HepG2 (cell line): Measurements from ENCODE around the gene PIM3. TPM values are rescaled to one million over a fixed set of nuclear protein-coding genes. Genes with fewer than 3 reads are reported as not detected.

Experiments used
- EEA1 ChIP-seq: sonication (generic); formaldehyde crosslinking; IDR thresholded peaks from 2 replicates; pipeline ENCODE4 v1.5.1; 2020; ENCODE audit warnings: mild to moderate bottlenecking, missing genetic modification reagents, borderline replicate concordance
- FOXK1 ChIP-seq: sonication (generic); formaldehyde crosslinking; IDR thresholded peaks from 2 replicates; pipeline ENCODE4 v1.4.0; 2020; ENCODE audit warnings: low read depth, missing genetic modification reagents, borderline replicate concordance
- GABPA ChIP-seq, 2 experiments: IDR thresholded peaks; 2 replicates each; pipeline ENCODE4 v1.6.1; 2011 to 2016; ENCODE audit warnings: low read depth in 2 of 2, low read length in 1 of 2, missing biosample characterization in 1 of 2, missing genetic modification characterization in 1 of 2
- HOMEZ ChIP-seq: IDR thresholded peaks from 2 replicates; pipeline ENCODE4 v1.6.1; 2016; ENCODE audit warnings: low read depth
- ISL2 ChIP-seq: sonication (generic); formaldehyde crosslinking; IDR thresholded peaks from 2 replicates; pipeline ENCODE4 v1.5.0; 2020; ENCODE audit warnings: missing genetic modification reagents
- KDM5A ChIP-seq: fragments of 200-600 bp; sonication (generic); IDR thresholded peaks from 2 replicates; pipeline ENCODE4 v1.7.0; 2018; ENCODE audit warnings: antibody characterized with exemption, mild to moderate bottlenecking, low read length, borderline replicate concordance
- KLF11 ChIP-seq: IDR thresholded peaks from 2 replicates; pipeline ENCODE4 v1.6.1; 2016; ENCODE audit warnings: missing compliant biosample characterization
- MTA1 ChIP-seq: sonication (generic); formaldehyde crosslinking; IDR thresholded peaks from 2 replicates; pipeline ENCODE4 v1.4.0; 2020; ENCODE audit warnings: missing genetic modification reagents, mild to moderate bottlenecking, borderline replicate concordance
- PTBP1 ChIP-seq: fragments of 200-400 bp; formaldehyde crosslinking; IDR thresholded peaks from 2 replicates; pipeline ENCODE4 v1.6.1; 2018; ENCODE audit warnings: low read length, low read depth; ENCODE audit not compliant: poor library complexity, severe bottlenecking
- SAP130 ChIP-seq: IDR thresholded peaks from 2 replicates; pipeline ENCODE4 v1.6.1; 2016; ENCODE audit warnings: low read depth
- SIX4 ChIP-seq: sonication (generic); formaldehyde crosslinking; IDR thresholded peaks from 2 replicates; pipeline ENCODE4 v1.4.0; 2020; ENCODE audit warnings: missing genetic modification reagents
- SMAD9 ChIP-seq: sonication (generic); formaldehyde crosslinking; IDR thresholded peaks from 2 replicates; pipeline ENCODE4 v1.5.1; 2020; ENCODE audit warnings: mild to moderate bottlenecking, missing genetic modification reagents
- SMC3 ChIP-seq: IDR thresholded peaks from 2 replicates; pipeline ENCODE4 v1.6.1; 2011; ENCODE audit warnings: low read length, improper control_type of control experiment
- SNRNP70 ChIP-seq: fragments of 200-400 bp; formaldehyde crosslinking; IDR thresholded peaks from 2 replicates; pipeline ENCODE4 v1.6.1; 2017; ENCODE audit warnings: mild to moderate bottlenecking, low read depth, low read length, moderate library complexity
- SP1 ChIP-seq, 2 experiments: fragments of 450-650 bp in 1 of 2; sonication (generic) in 1 of 2; formaldehyde crosslinking in 1 of 2; IDR thresholded peaks; 2 replicates each; pipeline versions ENCODE4 v1.4.0 to v1.6.1; 2016 to 2020; ENCODE audit warnings: missing genetic modification reagents in 1 of 2
- SRF ChIP-seq: IDR thresholded peaks from 2 replicates; pipeline ENCODE4 v1.6.1; 2011; ENCODE audit warnings: mild to moderate bottlenecking, low read depth, low read length, moderate library complexity
- STAG1 ChIP-seq: sonication (generic); formaldehyde crosslinking; IDR thresholded peaks from 2 replicates; pipeline ENCODE4 v1.4.0; 2020; ENCODE audit warnings: missing genetic modification reagents
- ZFP36 ChIP-seq: fragments of 150-350 bp; IDR thresholded peaks from 2 replicates; pipeline ENCODE4 v1.6.1; 2018; ENCODE audit warnings: borderline replicate concordance, low read length, low read depth; ENCODE audit not compliant: partially characterized antibody
- ZFP36L2 ChIP-seq: sonication (generic); formaldehyde crosslinking; IDR thresholded peaks from 2 replicates; pipeline ENCODE4 v1.4.0; 2020; ENCODE audit warnings: missing genetic modification reagents
- ZFP62 ChIP-seq: sonication (generic); formaldehyde crosslinking; IDR thresholded peaks from 2 replicates; pipeline ENCODE4 v1.4.0; 2020; ENCODE audit warnings: missing genetic modification reagents
- ZIK1 ChIP-seq: sonication (generic); formaldehyde crosslinking; IDR thresholded peaks from 2 replicates; pipeline ENCODE4 v1.5.0; 2020; ENCODE audit warnings: mild to moderate bottlenecking, low read depth, missing genetic modification reagents, borderline replicate concordance
- ZNF101 ChIP-seq: sonication (generic); formaldehyde crosslinking; IDR thresholded peaks from 2 replicates; pipeline ENCODE4 v1.4.0; 2020; ENCODE audit warnings: mild to moderate bottlenecking, low read depth, missing genetic modification reagents, borderline replicate concordance
- ZNF12 ChIP-seq: sonication (generic); formaldehyde crosslinking; IDR thresholded peaks from 2 replicates; pipeline ENCODE4 v1.5.0; 2020; ENCODE audit warnings: missing genetic modification reagents
- ZNF205 ChIP-seq: IDR thresholded peaks from 2 replicates; pipeline ENCODE4 v1.6.1; 2018; ENCODE audit warnings: missing biosample characterization, missing genetic modification reagents
- ZNF33A ChIP-seq: sonication (generic); formaldehyde crosslinking; IDR thresholded peaks from 2 replicates; pipeline ENCODE4 v1.5.1; 2020; ENCODE audit warnings: missing genetic modification reagents, mild to moderate bottlenecking, moderate library complexity, borderline replicate concordance
- ZNF383 ChIP-seq: sonication (generic); formaldehyde crosslinking; IDR thresholded peaks from 2 replicates; pipeline ENCODE4 v1.4.0; 2020; ENCODE audit warnings: missing genetic modification reagents, mild to moderate bottlenecking, borderline replicate concordance
- ZNF605 ChIP-seq: sonication (generic); formaldehyde crosslinking; IDR thresholded peaks from 2 replicates; pipeline ENCODE4 v1.8.0; 2022; ENCODE audit warnings: mild to moderate bottlenecking, missing genetic modification reagents
- ZNF615 ChIP-seq: sonication (generic); formaldehyde crosslinking; IDR thresholded peaks from 2 replicates; pipeline ENCODE4 v1.5.0; 2020; ENCODE audit warnings: mild to moderate bottlenecking, missing genetic modification reagents, borderline replicate concordance
- ZNF724P ChIP-seq: sonication (generic); formaldehyde crosslinking; IDR thresholded peaks from 2 replicates; pipeline ENCODE4 v1.8.0; 2022; ENCODE audit warnings: missing genetic modification reagents, borderline replicate concordance
- ZNF777 ChIP-seq: sonication (generic); formaldehyde crosslinking; IDR thresholded peaks from 2 replicates; pipeline ENCODE4 v1.4.0; 2020; ENCODE audit warnings: missing genetic modification reagents
- ZNF781 ChIP-seq: sonication (generic); formaldehyde crosslinking; IDR thresholded peaks from 2 replicates; pipeline ENCODE4 v1.5.1; 2020; ENCODE audit warnings: borderline replicate concordance, mild to moderate bottlenecking, missing genetic modification reagents; ENCODE audit errors: not compliant biosample characterization
- polyA plus RNA-seq, 8 experiments: library from polyadenylated mRNA; depleted of rRNA in 3 of 8; stranded (reverse) in 7 of 8; unstranded in 1 of 8; fragments of >200 nt; fragmentation: Illumina TruSeq in 4 of 8; extraction: Trizol in 4 of 8; gene quantifications; 2 replicates each; pipeline versions ENCODE4 v1.2.1 to v1.2.3, GENCODE V29; 2011 to 2016; ENCODE audit warnings: low read depth in 4 of 8, missing spikeins in 1 of 8, mixed read lengths in 1 of 8; ENCODE audit not compliant: insufficient read depth in 1 of 8
- total RNA-seq, 5 experiments: library from RNA; depleted of rRNA; stranded (reverse); fragments of >200 nt; fragmentation: Illumina TruSeq; extraction: Trizol; gene quantifications; 2 replicates each; pipeline ENCODE4 v1.2.3, GENCODE V29; 2016; ENCODE audit warnings: low read depth in 1 of 5

Gene PIM3
- total and polyA plus RNA-seq, 2 of the 13 experiments (the other 11 are each of a cell fraction or from before 2014, with no cell fraction given) = 21.6 to 31.2 TPM

- TF ChIP-seq HOMEZ = no peak
- TF ChIP-seq GABPA (IDR thresholded peaks at IDR 0.05; ENCODE audit: low read depth, low read length) = no peak
- no peak for TF ChIP-seq GABPA (CRISPR knock-in tag; IDR thresholded peaks at IDR 0.05; ENCODE audit: low read depth)
- no peak for TF ChIP-seq ZNF205 (CRISPR knock-in tag)
- peak; percentile 34; the same call in 1 of the 2 replicates for TF ChIP-seq STAG1
- no peak for TF ChIP-seq SIX4 (CRISPR knock-in tag)
- TF ChIP-seq ZNF12 (CRISPR knock-in tag) = 0 out of 2 replicates have a peak, but pooled peaks have one; percentile 31
- no peak for TF ChIP-seq KLF11 (CRISPR knock-in tag)
- no peak for TF ChIP-seq SP1 (IDR thresholded peaks at IDR 0.05)
- 0 out of 2 replicates have a peak, but pooled peaks have one; percentile 8 for TF ChIP-seq SP1 (CRISPR knock-in tag; IDR thresholded peaks at IDR 0.05)
- TF ChIP-seq SMAD9 (CRISPR knock-in tag) = no peak
- no peak for TF ChIP-seq KDM5A
- TF ChIP-seq ZNF724P (CRISPR knock-in tag) = no peak; the same call in 1 of the 2 replicates
- TF ChIP-seq ZFP36 = no peak
- no peak for TF ChIP-seq ZNF781 (CRISPR knock-in tag)
- TF ChIP-seq ISL2 (CRISPR knock-in tag) = peak; percentile 55
- TF ChIP-seq SMC3 = no peak
- TF ChIP-seq MTA1 = peak; percentile 85
- no peak for TF ChIP-seq ZNF383 (CRISPR knock-in tag)
- no peak for TF ChIP-seq SNRNP70
- TF ChIP-seq ZNF101 = no peak
- no peak for TF ChIP-seq ZFP36L2 (CRISPR knock-in tag)
- no peak for TF ChIP-seq SRF
- 0 out of 2 replicates have a peak, but pooled peaks have one; percentile 31 for TF ChIP-seq ZNF605
- no peak for TF ChIP-seq ZIK1 (CRISPR knock-in tag)
- no peak for TF ChIP-seq ZFP62 (CRISPR knock-in tag)
- TF ChIP-seq SAP130 (CRISPR knock-in tag) = no peak; the same call in none of the 2 replicates
- no peak for TF ChIP-seq EEA1 (CRISPR knock-in tag)
- TF ChIP-seq ZNF777 (CRISPR knock-in tag) = peak; percentile 34; the same call in 1 of the 2 replicates
- peak; percentile 11; the same call in 1 of the 2 replicates for TF ChIP-seq FOXK1
- TF ChIP-seq ZNF33A (CRISPR knock-in tag) = no peak; the same call in 1 of the 2 replicates
- no peak for TF ChIP-seq PTBP1
- no peak for TF ChIP-seq ZNF615 (CRISPR knock-in tag)
Observed at GRCh38 chr22:49966774-49967705, 6.5 kb downstream of the PIM3 start (continued).
